HepG2 (cell line): ENCODE data around the gene SLC6A8. TPM values are rescaled to one million over a fixed set of nuclear protein-coding genes. Genes with fewer than 3 reads are reported as not detected.

ENCODE experiments used
- ATAC-seq: fragments of 200-7000 bp; cut with Tn5 transposase; 3 replicates; pipeline ENCODE4 v1.9.1; 2020; ENCODE audit warnings: mild to moderate bottlenecking, moderate library complexity
- BruUV-seq: library from RNA; stranded (reverse); fragments of 400-500 nt; replicated peaks from 2 replicates; lab custom pipeline; 2021; lab: Mats Ljungman, UMichigan
- CTCF ChIA-PET: fragments of 300-600 bp; formaldehyde crosslinking; extraction: SDS; loops from one replicate; lab custom pipeline; 2021; ENCODE audit warnings: low total read pairs, inconsistent platforms, low intra/inter-chr PET ratio; lab: Yijun Ruan, JAX
- POLR2A ChIA-PET: fragments of 350-600 bp; sonication (Branson Sonifier 250); formaldehyde crosslinking; loops from one replicate; lab custom pipeline; 2020; ENCODE audit warnings: antibody characterized with exemption, inconsistent platforms; lab: Yijun Ruan, JAX
- DNase-seq: peaks from one replicate; pipeline ENCODE4 v3.0.0-alpha.2; 2015; ENCODE audit warnings: low spot score
- FAIRE-seq: peaks from 3 replicates; lab custom pipeline; 2011; peaks lifted over from hg19 to GRCh38; lab: Jason Lieb, UNC
- H2AFZ ChIP-seq: one replicate; pipeline ENCODE4 v1.6.1; 2011; ENCODE audit warnings: low read length, inconsistent platforms
- H3K27ac ChIP-seq: fragments of 300-600 bp; 3 replicates; pipeline ENCODE4 v1.8.0; 2011; ENCODE audit warnings: mixed run types, mild to moderate bottlenecking, mixed read lengths, low read length, inconsistent platforms; ENCODE audit not compliant: insufficient read depth; ENCODE audit errors: extremely low read length
- H3K27me3 ChIP-seq, 2 experiments: fragments of 200-600 bp in 1 of 2; 2 replicates in 1 of 2; 3 replicates in 1 of 2; pipeline versions ENCODE4 v1.6.0 to v1.8.0; 2011; ENCODE audit warnings: low read length in 2 of 2, mild to moderate bottlenecking in 2 of 2, moderate library complexity in 2 of 2, inconsistent platforms in 1 of 2; ENCODE audit not compliant: insufficient read depth in 2 of 2, control insufficient read depth in 1 of 2
- H3K36me3 ChIP-seq, 2 experiments: fragments of 200-600 bp in 1 of 2; replicated peaks in 1 of 2; 2 replicates in 1 of 2; 3 replicates in 1 of 2; pipeline versions ENCODE4 v1.5.1 to v1.8.0; 2011; ENCODE audit warnings: low read length in 2 of 2, inconsistent platforms in 1 of 2; ENCODE audit not compliant: insufficient read depth in 2 of 2, control insufficient read depth in 1 of 2
- H3K4me1 ChIP-seq: 2 replicates; pipeline ENCODE4 v1.5.1; 2012; ENCODE audit warnings: low read length, inconsistent platforms; ENCODE audit not compliant: insufficient read depth
- H3K4me2 ChIP-seq: 2 replicates; pipeline ENCODE4 v1.6.0; 2011; ENCODE audit warnings: low read depth, low read length, inconsistent platforms
- H3K4me3 ChIP-seq, 3 experiments: fragments of 200-600 bp in 1 of 3; sonication (generic), shearing (Covaris generic) in 1 of 3; replicated peaks in 1 of 3; 2 replicates each; pipeline ENCODE4 v1.5.1; 2011 to 2016; ENCODE audit warnings: low read length in 3 of 3, inconsistent platforms in 2 of 3, low read depth in 2 of 3, mild to moderate bottlenecking in 2 of 3, control low read depth in 1 of 3, mixed read lengths in 1 of 3; ENCODE audit not compliant: insufficient read depth in 1 of 3
- H3K79me2 ChIP-seq: one replicate; pipeline ENCODE4 v1.6.1; 2011; ENCODE audit warnings: low read length, inconsistent platforms; ENCODE audit not compliant: insufficient read depth
- H3K9ac ChIP-seq: 2 replicates; pipeline ENCODE4 v1.6.0; 2011; ENCODE audit warnings: mild to moderate bottlenecking, low read depth, low read length, inconsistent platforms; ENCODE audit not compliant: insufficient read depth
- H3K9me3 ChIP-seq: 2 replicates; pipeline ENCODE4 v1.5.1; 2012; ENCODE audit warnings: mild to moderate bottlenecking, low read length
- H4K20me1 ChIP-seq: 2 replicates; pipeline ENCODE4 v1.6.0; 2011; ENCODE audit warnings: inconsistent platforms, mild to moderate bottlenecking, low read length, moderate library complexity; ENCODE audit not compliant: insufficient read depth
- CEBPG ChIP-seq: IDR thresholded peaks from 2 replicates; pipeline ENCODE4 v1.6.1; 2016
- HDAC6 ChIP-seq: fragments of 200-600 bp; sonication (generic); IDR thresholded peaks from 2 replicates; pipeline ENCODE4 v1.7.0; 2017; ENCODE audit warnings: mild to moderate bottlenecking, antibody characterized with exemption, low read length, low read depth
- HMG20A ChIP-seq: IDR thresholded peaks from 2 replicates; pipeline ENCODE4 v1.6.1; 2016; ENCODE audit warnings: borderline replicate concordance
- PAWR ChIP-seq: sonication (generic); formaldehyde crosslinking; IDR thresholded peaks from 2 replicates; pipeline ENCODE4 v1.4.0; 2020; ENCODE audit warnings: missing genetic modification reagents, mild to moderate bottlenecking, borderline replicate concordance
- RARG ChIP-seq: sonication (generic); formaldehyde crosslinking; IDR thresholded peaks from 2 replicates; pipeline ENCODE4 v1.4.0; 2020; ENCODE audit warnings: low read depth, mild to moderate bottlenecking, missing genetic modification reagents
- ZNF567 ChIP-seq: sonication (generic); formaldehyde crosslinking; IDR thresholded peaks from 2 replicates; pipeline ENCODE4 v1.8.1; 2023; ENCODE audit warnings: mild to moderate bottlenecking, missing genetic modification reagents, borderline replicate concordance
- WGBS: methylation state at CpG from one replicate; pipeline ENCODE4 v1.1.6; 2017; ENCODE audit warnings: low lambda C conversion rate; 5-methylcytosine and 5-hydroxymethylcytosine counted together
- in situ Hi-C: cut with HindIII; loops from 2 replicates; pipeline ENCODE4 v1.10.0; 2017; ENCODE audit warnings: low pct_unique_long_range_greater_than_20kb; ENCODE audit not compliant: extremely low pct_ligation_motif_present
- intact Hi-C: fragments of 100-400 bp; cut with micrococcal nuclease; formaldehyde crosslinking; loops from one replicate; pipeline ENCODE4 v1.10.0; 2022; ENCODE audit not compliant: unreplicated experiment
- polyA plus RNA-seq, 8 experiments: library from polyadenylated mRNA; depleted of rRNA in 3 of 8; stranded (reverse) in 7 of 8; unstranded in 1 of 8; fragments of >200 nt; fragmentation: Illumina TruSeq in 4 of 8; extraction: Trizol in 4 of 8; gene quantifications; 2 replicates each; pipeline versions ENCODE4 v1.2.1 to v1.2.3, GENCODE V29; 2011 to 2016; ENCODE audit warnings: low read depth in 4 of 8, missing spikeins in 1 of 8, mixed read lengths in 1 of 8; ENCODE audit not compliant: insufficient read depth in 1 of 8
- total RNA-seq, 5 experiments: library from RNA; depleted of rRNA; stranded (reverse); fragments of >200 nt; fragmentation: Illumina TruSeq; extraction: Trizol; gene quantifications; 2 replicates each; pipeline ENCODE4 v1.2.3, GENCODE V29; 2016; ENCODE audit warnings: low read depth in 1 of 5
- TF ChIP-seq, protein P1 (sequence below): sonication (generic); formaldehyde crosslinking; IDR thresholded peaks from 2 replicates; pipeline ENCODE4 v1.8.0; 2022; ENCODE audit warnings: missing genetic modification reagents, low read depth, mild to moderate bottlenecking, borderline replicate concordance
- TF ChIP-seq, protein P2 (sequence below): sonication (generic); formaldehyde crosslinking; IDR thresholded peaks from 2 replicates; pipeline ENCODE4 v1.5.0; 2020; ENCODE audit warnings: mild to moderate bottlenecking, missing genetic modification reagents, borderline replicate concordance
- TF ChIP-seq, protein P3 (sequence below): sonication (generic); formaldehyde crosslinking; IDR thresholded peaks from 2 replicates; pipeline ENCODE4 v1.5.1; 2020; ENCODE audit warnings: missing genetic modification reagents, mild to moderate bottlenecking, borderline replicate concordance
- TF ChIP-seq, protein P4 (sequence below): IDR thresholded peaks from 2 replicates; pipeline ENCODE4 v1.6.1; 2012; ENCODE audit warnings: low read length, improper control_type of control experiment

SLC6A8 gene
- total and polyA plus RNA-seq, 2 of the 13 experiments (the other 11 are each of a cell fraction or from before 2014, with no cell fraction given), result 13.9 to 176 TPM

DNA sequence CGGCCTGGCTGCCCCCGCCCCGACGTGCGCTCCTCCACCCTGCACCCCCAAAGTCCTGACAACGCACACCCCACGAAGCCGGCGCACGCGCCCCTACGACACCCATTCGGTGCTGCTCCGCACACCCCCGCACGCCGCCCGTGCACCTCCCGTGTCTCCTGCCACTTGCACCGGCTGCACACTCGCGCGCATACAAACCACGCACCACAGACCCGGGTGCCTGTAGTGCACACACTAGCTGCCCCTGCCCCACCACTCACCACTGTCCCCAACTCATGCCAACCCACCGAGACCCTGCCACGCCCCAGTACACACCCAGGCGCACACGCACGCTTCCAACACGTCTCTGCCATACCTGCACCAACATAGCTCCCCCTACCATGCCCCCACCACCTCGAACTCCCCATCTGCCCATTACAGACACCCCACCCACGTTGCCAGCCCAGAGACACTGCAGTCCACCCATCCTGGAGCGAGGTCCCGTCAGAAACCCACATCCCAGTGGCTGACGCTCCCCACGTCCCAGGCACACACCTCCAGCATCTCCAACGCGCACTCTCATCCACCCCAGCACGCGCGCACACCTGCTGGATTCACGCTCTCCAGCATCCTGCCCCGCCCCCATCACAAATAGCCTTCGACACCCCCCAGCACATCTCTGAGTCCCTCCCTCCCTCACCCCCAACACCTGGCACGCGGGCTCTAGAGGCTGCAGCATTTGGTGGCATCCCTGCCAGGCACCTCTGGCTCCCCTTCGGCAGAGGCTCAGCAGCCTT is 44.9 kb upstream of the SLC6A8 start:
- Histone ChIP-seq H3K79me2 (peaks cover 43% of the 10 kb centered on the region), H3K4me3 (peak overlapping the region; percentile 65 to 87 (median 75)), H3K9ac (peak overlapping the region; percentile 68), H2AFZ (no peak overlapping the region), H3K9me3 (no peaks in the 10 kb centered on the region), H3K27ac (peak overlapping the region; percentile 72), H3K27me3 (no peaks in the 10 kb centered on the region; a peak in 1 of 5 replicates), H3K4me1 (peaks cover 56% of the 10 kb centered on the region), H3K36me3 (no peaks in the 10 kb centered on the region), H3K4me2 (peak overlapping the region; percentile 72), H4K20me1 (no peaks in the 10 kb centered on the region)
- no TSS peak for BruUV-seq
- intact Hi-C loops (no loop called here), in situ Hi-C loops (no loop called here)
- DNase-seq (no peak), FAIRE-seq (no peak), ATAC-seq (no peak)
- WGBS, result no CpG with 5 or more reads among the region's 48 CpGs
- CTCF ChIA-PET, result interaction anchor here (3.0 kb wide), 1 partner anchor 32 kb away, joined by 10 read pairs; no protein-coding TSS in a partner anchor
- POLR2A ChIA-PET, result interaction anchor here (2.0 to 15.1 kb wide), 3 partner anchors 8 to 31 kb away, joined by 10 to 596 read pairs (median 96); no protein-coding TSS in a partner anchor
- TF ChIP-seq PAWR, result no peak
- TF ChIP-seq, protein P1, sequence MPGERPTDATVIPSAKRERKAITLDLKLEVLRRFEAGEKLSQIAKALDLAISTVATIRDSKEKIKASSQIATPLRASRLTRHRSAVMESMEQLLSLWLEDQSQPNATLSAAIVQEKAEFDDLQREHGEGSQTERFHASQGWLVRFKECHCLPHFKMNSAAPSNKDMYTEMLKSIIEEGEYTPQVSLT, result no peak
- TF ChIP-seq ZNF567, result no peak
- TF ChIP-seq, protein P2, sequence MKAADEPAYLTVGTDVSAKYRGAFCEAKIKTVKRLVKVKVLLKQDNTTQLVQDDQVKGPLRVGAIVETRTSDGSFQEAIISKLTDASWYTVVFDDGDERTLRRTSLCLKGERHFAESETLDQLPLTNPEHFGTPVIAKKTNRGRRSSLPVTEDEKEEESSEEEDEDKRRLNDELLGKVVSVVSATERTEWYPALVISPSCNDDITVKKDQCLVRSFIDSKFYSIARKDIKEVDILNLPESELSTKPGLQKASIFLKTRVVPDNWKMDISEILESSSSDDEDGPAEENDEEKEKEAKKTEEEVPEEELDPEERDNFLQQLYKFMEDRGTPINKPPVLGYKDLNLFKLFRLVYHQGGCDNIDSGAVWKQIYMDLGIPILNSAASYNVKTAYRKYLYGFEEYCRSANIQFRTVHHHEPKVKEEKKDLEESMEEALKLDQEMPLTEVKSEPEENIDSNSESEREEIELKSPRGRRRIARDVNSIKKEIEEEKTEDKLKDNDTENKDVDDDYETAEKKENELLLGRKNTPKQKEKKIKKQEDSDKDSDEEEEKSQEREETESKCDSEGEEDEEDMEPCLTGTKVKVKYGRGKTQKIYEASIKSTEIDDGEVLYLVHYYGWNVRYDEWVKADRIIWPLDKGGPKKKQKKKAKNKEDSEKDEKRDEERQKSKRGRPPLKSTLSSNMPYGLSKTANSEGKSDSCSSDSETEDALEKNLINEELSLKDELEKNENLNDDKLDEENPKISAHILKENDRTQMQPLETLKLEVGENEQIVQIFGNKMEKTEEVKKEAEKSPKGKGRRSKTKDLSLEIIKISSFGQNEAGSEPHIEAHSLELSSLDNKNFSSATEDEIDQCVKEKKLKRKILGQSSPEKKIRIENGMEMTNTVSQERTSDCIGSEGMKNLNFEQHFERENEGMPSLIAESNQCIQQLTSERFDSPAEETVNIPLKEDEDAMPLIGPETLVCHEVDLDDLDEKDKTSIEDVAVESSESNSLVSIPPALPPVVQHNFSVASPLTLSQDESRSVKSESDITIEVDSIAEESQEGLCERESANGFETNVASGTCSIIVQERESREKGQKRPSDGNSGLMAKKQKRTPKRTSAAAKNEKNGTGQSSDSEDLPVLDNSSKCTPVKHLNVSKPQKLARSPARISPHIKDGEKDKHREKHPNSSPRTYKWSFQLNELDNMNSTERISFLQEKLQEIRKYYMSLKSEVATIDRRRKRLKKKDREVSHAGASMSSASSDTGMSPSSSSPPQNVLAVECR (CRISPR knock-in tag), result no peak; the same call in 1 of the 2 replicates
- TF ChIP-seq, protein P3, sequence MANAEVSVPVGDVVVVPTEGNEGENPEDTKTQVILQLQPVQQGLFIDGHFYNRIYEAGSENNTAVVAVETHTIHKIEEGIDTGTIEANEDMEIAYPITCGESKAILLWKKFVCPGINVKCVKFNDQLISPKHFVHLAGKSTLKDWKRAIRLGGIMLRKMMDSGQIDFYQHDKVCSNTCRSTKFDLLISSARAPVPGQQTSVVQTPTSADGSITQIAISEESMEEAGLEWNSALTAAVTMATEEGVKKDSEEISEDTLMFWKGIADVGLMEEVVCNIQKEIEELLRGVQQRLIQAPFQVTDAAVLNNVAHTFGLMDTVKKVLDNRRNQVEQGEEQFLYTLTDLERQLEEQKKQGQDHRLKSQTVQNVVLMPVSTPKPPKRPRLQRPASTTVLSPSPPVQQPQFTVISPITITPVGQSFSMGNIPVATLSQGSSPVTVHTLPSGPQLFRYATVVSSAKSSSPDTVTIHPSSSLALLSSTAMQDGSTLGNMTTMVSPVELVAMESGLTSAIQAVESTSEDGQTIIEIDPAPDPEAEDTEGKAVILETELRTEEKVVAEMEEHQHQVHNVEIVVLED (CRISPR knock-in tag), result no peak
- TF ChIP-seq, protein P4, sequence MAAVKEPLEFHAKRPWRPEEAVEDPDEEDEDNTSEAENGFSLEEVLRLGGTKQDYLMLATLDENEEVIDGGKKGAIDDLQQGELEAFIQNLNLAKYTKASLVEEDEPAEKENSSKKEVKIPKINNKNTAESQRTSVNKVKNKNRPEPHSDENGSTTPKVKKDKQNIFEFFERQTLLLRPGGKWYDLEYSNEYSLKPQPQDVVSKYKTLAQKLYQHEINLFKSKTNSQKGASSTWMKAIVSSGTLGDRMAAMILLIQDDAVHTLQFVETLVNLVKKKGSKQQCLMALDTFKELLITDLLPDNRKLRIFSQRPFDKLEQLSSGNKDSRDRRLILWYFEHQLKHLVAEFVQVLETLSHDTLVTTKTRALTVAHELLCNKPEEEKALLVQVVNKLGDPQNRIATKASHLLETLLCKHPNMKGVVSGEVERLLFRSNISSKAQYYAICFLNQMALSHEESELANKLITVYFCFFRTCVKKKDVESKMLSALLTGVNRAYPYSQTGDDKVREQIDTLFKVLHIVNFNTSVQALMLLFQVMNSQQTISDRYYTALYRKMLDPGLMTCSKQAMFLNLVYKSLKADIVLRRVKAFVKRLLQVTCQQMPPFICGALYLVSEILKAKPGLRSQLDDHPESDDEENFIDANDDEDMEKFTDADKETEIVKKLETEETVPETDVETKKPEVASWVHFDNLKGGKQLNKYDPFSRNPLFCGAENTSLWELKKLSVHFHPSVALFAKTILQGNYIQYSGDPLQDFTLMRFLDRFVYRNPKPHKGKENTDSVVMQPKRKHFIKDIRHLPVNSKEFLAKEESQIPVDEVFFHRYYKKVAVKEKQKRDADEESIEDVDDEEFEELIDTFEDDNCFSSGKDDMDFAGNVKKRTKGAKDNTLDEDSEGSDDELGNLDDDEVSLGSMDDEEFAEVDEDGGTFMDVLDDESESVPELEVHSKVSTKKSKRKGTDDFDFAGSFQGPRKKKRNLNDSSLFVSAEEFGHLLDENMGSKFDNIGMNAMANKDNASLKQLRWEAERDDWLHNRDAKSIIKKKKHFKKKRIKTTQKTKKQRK, result no peak
- no peak for TF ChIP-seq HDAC6
- TF ChIP-seq CEBPG, result no peak
- no peak for TF ChIP-seq RARG (CRISPR knock-in tag)
- no peak for TF ChIP-seq HMG20A
